GM19351 (cell line): ENCODE measurements around the gene GDI1.
A peak's percentile ranks its signal among the peaks of the same experiment; 100 is the strongest.

Source experiments
- ATAC-seq: cut with Tn5 transposase; IDR thresholded peaks from one replicate; pipeline ENCODE4 v1.9.1; 2021; ENCODE audit warnings: mild to moderate bottlenecking, moderate library complexity; ENCODE audit not compliant: unreplicated experiment

Gene GDI1

GRCh38 chrX:154477891-154478477, 41.0 kb downstream of the GDI1 start:
- no peak for ATAC-seq

GRCh38 chrX:154478728-154479622, 42.0 kb downstream of the GDI1 start, which contains the start of gene LAGE3:
Gene LAGE3, minus strand, starts transcription at chrX:154479281. Its CDS starts 366 bp downstream, at chrX:154478915.
- ATAC-seq: peak; percentile 83

- no peak for ATAC-seq
These were observed 44.2 kb downstream of the GDI1 start for GRCh38 chrX:154481195-154481594.

- ATAC-seq: no peak
These were observed 45.1 kb downstream of the GDI1 start for GRCh38 chrX:154481911-154482601.

- ATAC-seq: no peak
These were observed 45.8 kb downstream of the GDI1 start for GRCh38 chrX:154482786-154483185.

- no peak for ATAC-seq
These were observed 46.4 kb downstream of the GDI1 start for GRCh38 chrX:154483325-154483724.

- no peak for ATAC-seq
These were observed 47.5 kb downstream of the GDI1 start for GRCh38 chrX:154484255-154485149.

- no peak for ATAC-seq
These were observed 48.4 kb downstream of the GDI1 start for GRCh38 chrX:154485150-154486051.

- no peak for ATAC-seq
These were observed 49.1 kb downstream of the GDI1 start for GRCh38 chrX:154486052-154486395.

GRCh38 chrX:154486396-154487207, 49.6 kb downstream of the GDI1 start, which contains the start of gene UBL4A:
Gene UBL4A, minus strand, starts transcription at chrX:154486615. Its CDS starts 31 bp downstream, at chrX:154486584.
- no peak for ATAC-seq

- no peak for ATAC-seq
These were observed 50.8 kb downstream of the GDI1 start for GRCh38 chrX:154487518-154488290.

- no peak for ATAC-seq
These were observed 51.6 kb downstream of the GDI1 start for GRCh38 chrX:154488336-154489075.

- ATAC-seq: no peak
These were observed 52.2 kb downstream of the GDI1 start for GRCh38 chrX:154489182-154489581.

- ATAC-seq: peak; percentile 24
These were observed 53.1 kb downstream of the GDI1 start for GRCh38 chrX:154490021-154490413.

GRCh38 chrX:154490414-154491083, 53.6 kb downstream of the GDI1 start, which contains the start of gene SLC10A3:
Gene SLC10A3, minus strand, starts transcription at chrX:154490629. Its CDS starts 1,689 bp downstream, at chrX:154488940.
- peak; percentile 71 for ATAC-seq
